Stimulated activated CD4-positive, alpha-beta T cell treated with anti-CD3 and anti-CD28 coated beads, Interleukin-12 subunit alpha, Interleukin-12 subunit beta, amount 100 ng/mL, for 24 hours (primary cell): ENCODE results near the gene SNTB2.
A peak's percentile ranks its signal among the peaks of the same experiment; 100 is the strongest.

Experiments used
- DNase-seq, 2 experiments: peaks; one replicate each; pipeline ENCODE4 v3.0.0-alpha.2; 2020; ENCODE audit warnings: low read depth in 2 of 2

Gene SNTB2

GRCh38 chr16:69318911-69319289 lies 131.9 kb downstream of the SNTB2 start:
- DNase-seq = no peak

GRCh38 chr16:69319381-69319780 lies 132.4 kb downstream of the SNTB2 start:
- no peak for DNase-seq

- DNase-seq = no peak
Measured at GRCh38 chr16:69319826-69320739, 133.1 kb downstream of the SNTB2 start.

DNA sequence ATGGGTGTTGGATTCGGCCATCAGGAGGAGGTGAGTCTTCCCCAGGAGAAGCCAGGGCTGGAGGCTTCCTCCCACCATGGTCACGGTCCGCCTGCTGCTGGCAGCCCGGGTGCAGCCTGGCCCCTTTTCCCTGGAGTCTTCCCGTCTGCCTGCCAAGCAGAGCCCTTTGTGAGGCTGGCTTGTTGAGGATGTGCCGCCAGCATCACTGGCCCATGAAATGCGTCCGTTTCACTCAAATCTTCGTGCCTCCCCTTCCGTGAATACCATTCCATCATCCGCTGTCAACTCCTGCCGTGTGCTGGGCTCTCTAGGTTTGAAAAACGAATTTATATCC lies 133.7 kb downstream of the SNTB2 start:
- no peak for DNase-seq

GRCh38 chr16:69321080-69321479 lies 134.1 kb downstream of the SNTB2 start:
- no peak for DNase-seq

- DNase-seq = no peak
Measured at GRCh38 chr16:69322343-69322742, 135.4 kb downstream of the SNTB2 start.

GRCh38 chr16:69323415-69323814 lies 136.5 kb downstream of the SNTB2 start:
- no peak for DNase-seq

GRCh38 chr16:69324013-69324531 lies 137.1 kb downstream of the SNTB2 start:
- DNase-seq = no peak

DNA sequence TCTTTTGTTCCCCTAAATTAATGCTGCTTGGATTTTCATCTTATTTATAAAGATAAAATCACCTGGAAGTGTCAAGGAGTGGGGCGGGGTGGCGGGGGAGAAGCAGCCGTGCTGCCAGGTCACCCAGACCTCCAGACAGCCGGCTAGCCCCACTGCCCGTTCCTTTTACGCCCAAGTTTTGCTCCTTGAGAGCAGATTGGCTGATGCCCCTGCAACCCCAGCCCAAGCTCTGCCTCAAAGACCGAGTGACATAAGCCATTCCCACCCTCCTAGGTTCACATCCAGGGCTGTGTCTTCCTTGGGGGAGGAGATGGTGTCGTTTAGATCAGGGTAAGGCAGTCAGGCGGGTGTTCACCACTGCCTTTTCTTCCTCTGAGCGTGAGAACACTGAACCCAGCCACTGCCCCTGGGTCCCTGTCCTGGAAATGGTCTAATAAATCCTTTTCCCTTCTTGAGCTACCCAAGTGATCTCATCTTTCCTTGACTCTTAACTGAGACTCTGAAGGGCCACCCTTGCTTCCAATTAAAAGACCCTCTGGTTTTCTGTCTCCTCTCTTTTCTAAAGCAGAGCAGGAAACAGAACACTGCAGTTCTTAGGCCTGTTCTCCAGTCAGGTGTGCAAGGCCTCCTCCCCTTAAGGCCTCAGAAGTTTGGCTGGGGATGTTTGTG lies 137.8 kb downstream of the SNTB2 start:
- DNase-seq = no peak

DNA sequence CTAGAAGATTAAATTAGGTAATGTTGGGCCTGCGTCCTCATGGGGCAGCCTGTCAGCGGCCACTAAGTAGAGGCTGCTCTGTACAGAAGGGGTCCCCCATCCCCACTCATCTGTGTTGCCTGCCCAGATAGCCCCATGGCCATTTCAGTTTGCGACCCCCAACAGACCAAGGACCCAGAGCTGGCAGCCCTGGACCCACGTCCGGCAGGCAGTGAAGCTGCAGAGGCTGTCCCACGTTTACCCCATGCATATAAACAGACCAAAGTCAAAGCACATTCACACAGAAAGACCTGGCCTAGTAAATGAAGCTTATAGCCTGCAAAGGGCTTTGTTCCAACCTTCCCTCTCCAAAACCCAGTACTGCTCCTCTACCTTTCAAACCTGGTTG lies 138.8 kb downstream of the SNTB2 start:
- DNase-seq = no peak

DNA sequence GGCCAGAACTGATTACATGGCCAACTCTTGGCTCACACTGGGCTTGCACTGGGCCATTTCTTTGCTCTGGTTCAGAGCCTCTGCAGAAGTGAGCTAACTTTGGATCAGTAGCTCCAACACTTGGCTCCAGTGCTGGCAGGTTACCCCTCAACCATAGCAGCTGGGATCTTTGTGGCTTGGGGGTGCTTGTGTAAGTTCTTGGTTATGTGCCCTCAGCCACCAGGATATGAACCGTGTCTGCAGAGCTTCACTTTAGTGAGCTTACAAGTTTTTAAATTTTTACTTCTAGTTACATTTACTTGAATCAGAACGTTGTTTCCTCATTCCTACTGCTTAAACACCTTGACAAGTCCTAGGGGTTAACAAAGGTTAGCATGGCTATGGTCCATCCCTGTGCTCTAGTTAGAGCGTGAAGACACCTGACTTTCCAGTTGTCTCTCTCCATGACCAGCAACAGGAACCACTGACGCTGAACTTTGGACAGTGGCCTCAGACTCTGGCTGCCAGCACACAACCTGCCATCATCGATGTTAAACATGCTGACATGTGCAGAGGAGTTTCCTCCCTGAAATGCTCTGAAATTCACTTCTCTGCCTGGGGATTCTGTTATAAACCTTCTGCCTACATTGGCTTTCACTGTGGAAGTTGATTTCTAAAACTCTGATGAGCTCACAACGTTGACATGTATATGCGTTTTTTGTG lies 139.4 kb downstream of the SNTB2 start:
- no peak for DNase-seq

GRCh38 chr16:69327585-69328310 lies 140.8 kb downstream of the SNTB2 start:
- no peak for DNase-seq

GRCh38 chr16:69328854-69329316 lies 141.9 kb downstream of the SNTB2 start:
- DNase-seq = no peak

- DNase-seq = peak; percentile 15 to 28
Measured at GRCh38 chr16:69329369-69330285, 142.7 kb downstream of the SNTB2 start.

DNA sequence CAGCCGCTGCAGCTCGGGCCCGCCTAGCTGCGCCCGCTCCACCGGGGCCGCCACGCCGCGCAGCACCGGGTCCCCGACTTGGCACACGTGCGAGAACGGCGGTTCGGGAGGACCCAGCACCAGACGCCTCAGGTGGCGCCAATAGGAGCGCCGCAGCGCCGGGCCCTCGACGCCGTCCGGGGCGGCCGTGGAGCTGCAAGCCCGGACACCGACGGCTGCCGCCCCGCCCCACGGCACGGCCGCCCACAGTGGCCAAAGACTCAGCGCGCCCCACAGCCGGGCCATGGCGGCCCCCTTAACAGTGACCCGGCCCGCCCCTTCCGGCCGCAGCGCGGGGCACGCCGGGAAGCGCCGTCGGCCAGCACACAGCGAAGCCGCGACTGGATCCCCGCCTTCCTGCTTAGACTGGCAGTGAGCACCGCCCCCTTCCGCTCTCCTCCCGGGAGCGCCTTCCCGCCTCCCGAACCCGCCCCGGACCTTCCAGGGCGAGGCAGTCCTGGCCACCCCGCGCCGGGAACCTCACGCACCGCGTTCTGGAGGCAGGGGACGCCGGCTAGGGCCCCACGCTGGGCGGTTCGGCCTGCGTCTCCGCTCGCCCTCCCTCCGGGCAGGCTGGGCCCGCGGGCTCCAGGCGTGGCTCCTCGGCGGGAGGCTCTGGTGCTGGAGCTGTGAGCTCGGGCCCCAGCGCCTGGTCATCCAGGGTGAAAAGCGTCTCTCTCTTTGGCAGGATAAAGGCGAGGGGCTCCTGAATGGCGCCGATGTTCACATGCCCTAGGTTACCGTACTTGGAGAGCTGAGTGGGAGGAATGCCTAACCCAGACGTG lies 143.5 kb downstream of the SNTB2 start, which contains the start of gene PDF:
Gene PDF (minus strand): TSS at position 303 of the 824 bp plus-strand sequence. CDS start 18 bp downstream, at position 285.
- peak; percentile 78 to 86 for DNase-seq

- no peak for DNase-seq
Measured at GRCh38 chr16:69334696-69335095, 147.7 kb downstream of the SNTB2 start.

- DNase-seq = no peak
Measured at GRCh38 chr16:69338557-69339288, 151.8 kb downstream of the SNTB2 start.

DNA sequence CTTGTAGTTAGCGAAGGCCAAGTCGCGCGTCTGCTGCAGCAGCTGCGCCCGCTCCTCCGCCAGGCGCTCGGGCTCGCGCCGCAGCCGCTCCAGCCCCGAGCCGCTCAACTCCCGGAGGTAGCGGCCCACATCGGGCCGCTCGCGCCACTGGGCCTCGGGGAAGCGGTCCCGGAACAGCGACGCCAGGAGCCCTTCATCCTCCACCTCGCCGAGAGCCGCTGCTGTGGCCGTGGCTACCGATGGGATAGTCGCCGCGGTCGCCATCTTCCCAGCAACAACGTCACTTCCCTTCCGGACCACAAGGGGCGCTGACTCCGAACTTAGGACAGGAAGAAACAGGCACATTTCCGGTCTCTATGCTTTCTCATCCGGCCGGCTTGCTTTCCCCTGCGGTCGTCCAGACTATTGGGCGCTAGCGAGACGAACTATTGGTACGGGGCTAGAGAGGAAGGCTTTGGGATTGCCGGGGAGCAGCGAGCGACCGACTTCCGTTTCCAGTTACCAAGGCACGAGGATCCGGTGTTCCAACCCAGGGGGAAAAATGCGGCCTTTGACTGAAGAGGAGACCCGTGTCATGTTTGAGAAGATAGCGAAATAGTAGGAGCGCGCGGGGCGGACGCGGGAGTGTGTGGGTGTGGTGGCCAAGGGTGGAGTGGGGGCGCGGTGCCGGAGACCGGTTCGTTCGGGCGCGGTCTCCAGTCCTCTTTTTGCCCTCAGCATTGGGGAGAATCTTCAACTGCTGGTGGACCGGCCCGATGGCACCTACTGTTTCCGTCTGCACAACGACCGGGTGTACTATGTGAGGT lies 152.5 kb downstream of the SNTB2 start, which contains the start of the genes COG8 and NIP7:
Gene COG8 (minus strand): TSS at position 276 of the 806 bp plus-strand sequence. CDS start 12 bp downstream, at position 264.
Gene NIP7 (plus strand): TSS at position 484 of the 806 bp plus-strand sequence. CDS start 58 bp downstream, at position 542.
- peak; percentile 85 to 92 for DNase-seq
